ENCODE data around the gene WDR33. TPM values are rescaled to one million over a fixed set of nuclear protein-coding genes. Genes with fewer than 3 reads are reported as not detected.

Gene WDR33
- total RNA-seq, 6 donors from 2014 or later = 33.7 to 76.3 (median 47.5) TPM

DNA sequence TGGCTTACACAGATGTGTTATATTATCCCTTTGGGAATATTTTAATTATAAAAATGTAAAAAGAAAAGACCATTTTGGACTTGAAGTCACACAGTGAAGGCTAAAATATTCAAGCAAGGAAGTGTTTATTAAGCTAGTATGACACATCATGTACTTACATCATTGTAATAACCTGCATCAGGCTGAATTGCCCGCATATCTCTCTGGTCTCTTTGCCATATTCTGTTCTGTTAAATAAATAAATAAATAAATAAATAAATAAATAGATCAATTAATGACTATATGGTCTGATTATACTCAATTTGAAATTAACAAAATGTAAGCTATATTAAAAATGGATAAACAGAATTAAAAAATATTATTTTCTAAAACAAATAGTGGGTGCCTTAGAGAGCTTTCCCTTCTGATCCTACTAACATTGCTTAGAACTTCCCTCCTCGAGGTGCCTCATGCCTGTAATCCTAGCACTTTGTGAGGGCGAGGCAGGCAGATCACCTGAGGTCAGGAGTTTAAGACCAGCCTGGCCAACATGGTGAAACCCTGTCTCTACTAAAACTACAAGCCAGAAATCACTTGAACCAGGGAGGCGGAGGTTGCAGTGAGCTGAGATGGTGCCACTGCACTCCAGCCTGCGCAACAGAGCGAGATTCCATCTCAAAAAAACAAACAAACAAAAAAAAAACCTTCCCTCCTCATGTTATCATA lies 42.0 kb downstream of the WDR33 start:
- DNase-seq = no peak
- TF ChIP-seq POLR2AphosphoS5 (IDR thresholded peaks at IDR 0.05) (no peak), EP300 (IDR thresholded peaks at IDR 0.05) (no peak), POLR2A (IDR thresholded peaks at IDR 0.05) (no peak)
- TF ChIP-seq, protein P1, sequence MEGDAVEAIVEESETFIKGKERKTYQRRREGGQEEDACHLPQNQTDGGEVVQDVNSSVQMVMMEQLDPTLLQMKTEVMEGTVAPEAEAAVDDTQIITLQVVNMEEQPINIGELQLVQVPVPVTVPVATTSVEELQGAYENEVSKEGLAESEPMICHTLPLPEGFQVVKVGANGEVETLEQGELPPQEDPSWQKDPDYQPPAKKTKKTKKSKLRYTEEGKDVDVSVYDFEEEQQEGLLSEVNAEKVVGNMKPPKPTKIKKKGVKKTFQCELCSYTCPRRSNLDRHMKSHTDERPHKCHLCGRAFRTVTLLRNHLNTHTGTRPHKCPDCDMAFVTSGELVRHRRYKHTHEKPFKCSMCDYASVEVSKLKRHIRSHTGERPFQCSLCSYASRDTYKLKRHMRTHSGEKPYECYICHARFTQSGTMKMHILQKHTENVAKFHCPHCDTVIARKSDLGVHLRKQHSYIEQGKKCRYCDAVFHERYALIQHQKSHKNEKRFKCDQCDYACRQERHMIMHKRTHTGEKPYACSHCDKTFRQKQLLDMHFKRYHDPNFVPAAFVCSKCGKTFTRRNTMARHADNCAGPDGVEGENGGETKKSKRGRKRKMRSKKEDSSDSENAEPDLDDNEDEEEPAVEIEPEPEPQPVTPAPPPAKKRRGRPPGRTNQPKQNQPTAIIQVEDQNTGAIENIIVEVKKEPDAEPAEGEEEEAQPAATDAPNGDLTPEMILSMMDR (IDR thresholded peaks at IDR 0.05) = no peak
- peaks cover 11 to 60% (median 27%) of the 10 kb centered on the region in 4 donors for H3K36me3 ChIP-seq
- no peaks in the 10 kb centered on the region for H3K4me1 ChIP-seq
- no peaks in the 10 kb centered on the region for H3K9me3 ChIP-seq
- H3K4me3 ChIP-seq = no peak overlapping the region
- ATAC-seq (ENCODE audit: low FRiP score in 2 of 2) = no peak
- no peak overlapping the region for H3K27ac ChIP-seq
- H3K27me3 ChIP-seq = no peaks in the 10 kb centered on the region
- 89 to 92% methylated on average over 6 of the region's 6 CpGs for WGBS, 2 donors

- Histone ChIP-seq H3K4me1 (no peaks in the 10 kb centered on the region), H3K36me3 (peaks cover 17 to 93% (median 44%) of the 10 kb centered on the region in 4 donors), H3K9me3 (no peaks in the 10 kb centered on the region), H3K27me3 (no peaks in the 10 kb centered on the region), H3K27ac (no peak overlapping the region), H3K4me3 (no peak overlapping the region)
- no peak for DNase-seq
- no peak for TF ChIP-seq POLR2AphosphoS5 (IDR thresholded peaks at IDR 0.05)
- TF ChIP-seq POLR2A (IDR thresholded peaks at IDR 0.05) = no peak
- TF ChIP-seq, protein P1 (IDR thresholded peaks at IDR 0.05) = no peak
- no peak for TF ChIP-seq EP300 (IDR thresholded peaks at IDR 0.05)
- no peak for ATAC-seq (ENCODE audit: low FRiP score in 2 of 2)
Observed at GRCh38 chr2:127763776-127764175, 47.2 kb downstream of the WDR33 start.

DNA sequence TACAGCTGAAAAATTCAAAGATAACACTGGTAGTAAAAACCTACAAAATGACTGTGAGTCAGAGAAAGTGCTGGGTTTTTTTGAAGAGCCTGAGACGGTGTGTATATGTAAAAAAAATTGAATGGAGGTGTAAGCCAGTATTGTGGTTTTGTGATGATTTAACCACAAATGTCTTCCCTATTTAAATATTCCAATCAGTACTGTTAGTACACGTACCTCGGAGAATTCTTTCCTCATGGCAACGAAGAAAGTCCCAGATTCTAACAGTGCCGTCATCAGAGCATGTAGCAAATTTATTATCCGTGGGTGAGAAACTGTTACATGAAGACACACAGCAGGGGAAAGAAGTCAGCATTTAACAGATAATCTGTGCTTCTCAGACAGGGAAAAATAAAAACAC lies 48.1 kb downstream of the WDR33 start:
- DNase-seq = no peak
- Histone ChIP-seq H3K4me3 (no peak overlapping the region), H3K27ac (no peak overlapping the region), H3K27me3 (no peaks in the 10 kb centered on the region), H3K36me3 (peaks cover 17 to 86% (median 44%) of the 10 kb centered on the region in 4 donors), H3K9me3 (no peaks in the 10 kb centered on the region), H3K4me1 (no peaks in the 10 kb centered on the region)
- 88 to 92% methylated on average over 6 of the region's 6 CpGs for WGBS, 2 donors
- TF ChIP-seq POLR2A (IDR thresholded peaks at IDR 0.05) (no peak), POLR2AphosphoS5 (IDR thresholded peaks at IDR 0.05) (no peak), EP300 (IDR thresholded peaks at IDR 0.05) (no peak)
- TF ChIP-seq, protein P1 (IDR thresholded peaks at IDR 0.05) = no peak
- ATAC-seq (ENCODE audit: low FRiP score in 2 of 2) = peak in 1 of 2 donors; percentile 43

GRCh38 chr2:127762441-127762840 lies 48.5 kb downstream of the WDR33 start:
- Histone ChIP-seq H3K4me1 (no peaks in the 10 kb centered on the region), H3K9me3 (no peaks in the 10 kb centered on the region), H3K4me3 (no peak overlapping the region), H3K36me3 (peaks cover 17 to 85% (median 43%) of the 10 kb centered on the region in 4 donors), H3K27me3 (no peaks in the 10 kb centered on the region), H3K27ac (no peak overlapping the region)
- WGBS, 2 donors = 93 to 97% methylated on average over 6 of the region's 6 CpGs
- no peak for DNase-seq
- no peak for ATAC-seq (ENCODE audit: low FRiP score in 2 of 2)
- no peak for TF ChIP-seq EP300 (IDR thresholded peaks at IDR 0.05)

GRCh38 chr2:127759931-127760330 lies 51.0 kb downstream of the WDR33 start:
- H3K9me3 ChIP-seq = no peaks in the 10 kb centered on the region
- 77 to 93% methylated on average over 2 of the region's 2 CpGs for WGBS, 2 donors
- TF ChIP-seq, protein P1 (IDR thresholded peaks at IDR 0.05) = no peak
- TF ChIP-seq EP300 (IDR thresholded peaks at IDR 0.05) (no peak), POLR2AphosphoS5 (IDR thresholded peaks at IDR 0.05) (no peak), POLR2A (IDR thresholded peaks at IDR 0.05) (no peak)
- peaks cover 16 to 71% (median 32%) of the 10 kb centered on the region in 4 donors for H3K36me3 ChIP-seq
- H3K4me3 ChIP-seq = no peak overlapping the region
- H3K27me3 ChIP-seq = no peaks in the 10 kb centered on the region
- no peak for DNase-seq
- ATAC-seq (ENCODE audit: low FRiP score in 2 of 2) = no peak
- no peak overlapping the region for H3K27ac ChIP-seq
- no peaks in the 10 kb centered on the region for H3K4me1 ChIP-seq
